ENCODE measurements around the gene INPP4B.
"Not testable (repeated sequence)": the region's sequence is repeated elsewhere in the genome, so short reads cannot be mapped to it uniquely, and the experiment has no call there.

The INPP4B gene

GRCh38 chr4:142690406-142691163 is 155.5 kb downstream of the INPP4B start:
- no peak for DNase-seq (ENCODE audit: extremely low read depth in 1 of 2, low read depth in 1 of 2)

GRCh38 chr4:142687547-142688275 is 158.4 kb downstream of the INPP4B start:
- DNase-seq (ENCODE audit: extremely low read depth in 1 of 2, low read depth in 1 of 2) = no peak

GRCh38 chr4:142686081-142686480 is 160.0 kb downstream of the INPP4B start:
- DNase-seq (ENCODE audit: extremely low read depth in 1 of 2, low read depth in 1 of 2) = no peak

GRCh38 chr4:142683997-142684396 is 162.1 kb downstream of the INPP4B start:
- no peak for DNase-seq (ENCODE audit: extremely low read depth in 1 of 2, low read depth in 1 of 2)

GRCh38 chr4:142683503-142683902 is 162.6 kb downstream of the INPP4B start:
- no peak for DNase-seq (ENCODE audit: extremely low read depth in 1 of 2, low read depth in 1 of 2)

GRCh38 chr4:142671516-142671915 is 174.6 kb downstream of the INPP4B start:
- DNase-seq (ENCODE audit: extremely low read depth in 1 of 2, low read depth in 1 of 2) = no peak

- no peak for DNase-seq (ENCODE audit: extremely low read depth in 1 of 2, low read depth in 1 of 2)
These were observed 182.3 kb downstream of the INPP4B start for GRCh38 chr4:142663828-142664227.

GRCh38 chr4:142660728-142661127 is 185.4 kb downstream of the INPP4B start:
- DNase-seq (ENCODE audit: extremely low read depth in 1 of 2, low read depth in 1 of 2) = no peak

- no peak for DNase-seq (ENCODE audit: extremely low read depth in 1 of 2, low read depth in 1 of 2)
These were observed 189.9 kb downstream of the INPP4B start for GRCh38 chr4:142656178-142656577.

- DNase-seq (ENCODE audit: extremely low read depth in 1 of 2, low read depth in 1 of 2) = no peak
These were observed 197.7 kb downstream of the INPP4B start for GRCh38 chr4:142648378-142648777.

GRCh38 chr4:142645475-142646108 is 200.5 kb downstream of the INPP4B start:
- no peak for DNase-seq (ENCODE audit: extremely low read depth in 1 of 2, low read depth in 1 of 2)

- DNase-seq (ENCODE audit: extremely low read depth in 1 of 2, low read depth in 1 of 2) = not testable (repeated sequence)
These were observed 201.5 kb downstream of the INPP4B start for GRCh38 chr4:142644628-142645027.

- DNase-seq (ENCODE audit: extremely low read depth in 1 of 2, low read depth in 1 of 2) = no peak
These were observed 208.5 kb downstream of the INPP4B start for GRCh38 chr4:142637614-142638013.

GRCh38 chr4:142631836-142632235 is 214.3 kb downstream of the INPP4B start:
- DNase-seq (ENCODE audit: extremely low read depth in 1 of 2, low read depth in 1 of 2) = no peak

GRCh38 chr4:142615324-142615665 is 230.8 kb downstream of the INPP4B start:
- no peak for DNase-seq (ENCODE audit: extremely low read depth in 1 of 2, low read depth in 1 of 2)

GRCh38 chr4:142614621-142615323 is 231.3 kb downstream of the INPP4B start:
- DNase-seq (ENCODE audit: extremely low read depth in 1 of 2, low read depth in 1 of 2) = no peak

- DNase-seq (ENCODE audit: extremely low read depth in 1 of 2, low read depth in 1 of 2) = no peak
These were observed 238.1 kb downstream of the INPP4B start for GRCh38 chr4:142607976-142608375.

- no peak for DNase-seq (ENCODE audit: extremely low read depth in 1 of 2, low read depth in 1 of 2)
These were observed 245.1 kb downstream of the INPP4B start for GRCh38 chr4:142600952-142601351.

GRCh38 chr4:142598132-142598531 is 248.0 kb downstream of the INPP4B start:
- DNase-seq (ENCODE audit: extremely low read depth in 1 of 2, low read depth in 1 of 2) = no peak

- DNase-seq (ENCODE audit: extremely low read depth in 1 of 2, low read depth in 1 of 2) = no peak
These were observed 249.5 kb downstream of the INPP4B start for GRCh38 chr4:142596595-142596994.

- no peak for DNase-seq (ENCODE audit: extremely low read depth in 1 of 2, low read depth in 1 of 2)
These were observed 250.0 kb downstream of the INPP4B start for GRCh38 chr4:142596121-142596520.
